ENCODE measurements around the gene C19orf73. TPM values are rescaled to one million over a fixed set of nuclear protein-coding genes. Genes with fewer than 3 reads are reported as not detected.

The C19orf73 gene
- total and polyA plus RNA-seq, 9 of the 15 experiments (the other 6 are each of a cell fraction or from before 2014, with no cell fraction given), result 0.08 to 7.4 (median 1.4) TPM

GRCh38 chr19:49110567-49110966 is 8.4 kb downstream of the C19orf73 start:
- Histone ChIP-seq H3K36me3 (ENCODE audit: control insufficient read depth, insufficient read depth, low read length) (peaks cover 45% of the 10 kb centered on the region), H3K27ac (ENCODE audit: extremely low read depth, low read depth, low read length) (peak overlapping the region; percentile 49; the same call in 2 of the 3 replicates), H3K79me2 (ENCODE audit: control insufficient read depth, insufficient read depth, low read length) (peaks cover 13% of the 10 kb centered on the region), H3K4me3 (no peak overlapping the region), H3K4me2 (ENCODE audit: insufficient read depth, low read length) (no peak overlapping the region; the same call in 1 of the 2 replicates), H4K20me1 (replicated peaks; ENCODE audit: control insufficient read depth, insufficient read depth, low read length) (peaks cover 14% of the 10 kb centered on the region), H3K9me3 (replicated peaks; ENCODE audit: control insufficient read depth, insufficient read depth, low read depth, low read length) (no peaks in the 10 kb centered on the region), H3K9me1 (ENCODE audit: control insufficient read depth, insufficient read depth, low read length) (peaks cover 11% of the 10 kb centered on the region), H3K27me3 (ENCODE audit: control insufficient read depth in 2 of 2, insufficient read depth in 2 of 2, low read length in 2 of 2) (no peaks in the 10 kb centered on the region), H3K4me1 (replicated peaks in 1 of 2; ENCODE audit: control insufficient read depth in 2 of 2, insufficient read depth in 2 of 2, low read length in 2 of 2) (peaks cover 28 to 60% of the 10 kb centered on the region in 2 experiments), H2AFZ (ENCODE audit: low read depth, low read length) (no peak overlapping the region), H3K9ac (ENCODE audit: insufficient read depth in 1 of 2, low read depth in 2 of 2, low read length in 2 of 2) (peak overlapping the region in 1 of 2 experiments; percentile 22; a peak in 2 of 4 replicates)
- no peak for ATAC-seq
- in situ Hi-C loops (cut with MboI) (loop anchor here (10.0 kb wide), 1 partner anchor 1224 kb away; no protein-coding TSS in a partner anchor), intact Hi-C loops (cut with micrococcal nuclease) (no loop called here)
- 0 out of 2 replicates have a peak, but pooled peaks have one; percentile 9 for TF ChIP-seq NBN (IDR thresholded peaks at IDR 0.05; ENCODE audit: low read depth)
- TF ChIP-seq MEF2A (IDR thresholded peaks at IDR 0.05; ENCODE audit: control insufficient read depth, low read depth, low read length), result peak; percentile 95
- TF ChIP-seq RBM22 (IDR thresholded peaks at IDR 0.05; ENCODE audit: low read depth, low read length, poor library complexity, severe bottlenecking), result no peak
- TF ChIP-seq DPF2 (IDR thresholded peaks at IDR 0.05), result peak; percentile 30; the same call in 1 of the 2 replicates
- peak; percentile 64 for TF ChIP-seq ZNF316 (IDR thresholded peaks at IDR 0.05)
- peak; percentile 62; the same call in 1 of the 2 replicates for TF ChIP-seq HMBOX1 (IDR thresholded peaks at IDR 0.05)
- TF ChIP-seq ATF2 (CRISPR knock-in tag; IDR thresholded peaks at IDR 0.05), result no peak
- TF ChIP-seq ATF1 (CRISPR knock-in tag; IDR thresholded peaks at IDR 0.05), result no peak
- TF ChIP-seq ATF1 (tag; IDR thresholded peaks at IDR 0.05), result no peak
- TF ChIP-seq FOSL1 (tag; conservative IDR thresholded peaks at IDR 0.05), result no peak
- TF ChIP-seq, protein P1, sequence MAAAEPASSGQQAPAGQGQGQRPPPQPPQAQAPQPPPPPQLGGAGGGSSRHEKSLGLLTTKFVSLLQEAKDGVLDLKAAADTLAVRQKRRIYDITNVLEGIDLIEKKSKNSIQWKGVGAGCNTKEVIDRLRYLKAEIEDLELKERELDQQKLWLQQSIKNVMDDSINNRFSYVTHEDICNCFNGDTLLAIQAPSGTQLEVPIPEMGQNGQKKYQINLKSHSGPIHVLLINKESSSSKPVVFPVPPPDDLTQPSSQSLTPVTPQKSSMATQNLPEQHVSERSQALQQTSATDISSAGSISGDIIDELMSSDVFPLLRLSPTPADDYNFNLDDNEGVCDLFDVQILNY (CRISPR knock-in tag; IDR thresholded peaks at IDR 0.05), result no peak
- TF ChIP-seq CREBBP (IDR thresholded peaks at IDR 0.05; ENCODE audit: low read depth, low read length), result no peak
- peak; percentile 81 for TF ChIP-seq MEF2D (tag; conservative IDR thresholded peaks at IDR 0.05; ENCODE audit: low read depth)
- TF ChIP-seq SAFB2 (IDR thresholded peaks at IDR 0.05; ENCODE audit: borderline replicate concordance, low read depth, low read length, severe bottlenecking), result no peak
- TF ChIP-seq KDM4B (IDR thresholded peaks at IDR 0.05; ENCODE audit: borderline replicate concordance in 2 of 2, low read depth in 1 of 2), result no peak
- peak; percentile 56 for TF ChIP-seq NFE2 (IDR thresholded peaks at IDR 0.05; ENCODE audit: low read depth)
- TF ChIP-seq C11orf30 (IDR thresholded peaks at IDR 0.05; ENCODE audit: low read depth), result peak; percentile 73
- 13% methylated on average over 3 of the region's 3 CpGs for WGBS (ENCODE audit: insufficient coverage, low coverage, missing lambda C conversion rate)
- POLR2A ChIA-PET, result interaction anchor here (1.1 to 1.2 kb wide), 2 partner anchors 13 to 40 kb away, joined by 3 to 4 read pairs; no protein-coding TSS in a partner anchor
- CTCF ChIA-PET (ENCODE audit: low intra/inter-chr PET ratio), result no interaction called here
- DNase-seq (ENCODE audit: extremely low read depth in 1 of 4, low spot score in 3 of 4), result no peak
- BruUV-seq (replicated peaks), result no TSS peak
- peak; percentile 35 for FAIRE-seq

All from K562 (cell line).